Measurements from ENCODE around the gene SRMS.

Gene SRMS

DNA sequence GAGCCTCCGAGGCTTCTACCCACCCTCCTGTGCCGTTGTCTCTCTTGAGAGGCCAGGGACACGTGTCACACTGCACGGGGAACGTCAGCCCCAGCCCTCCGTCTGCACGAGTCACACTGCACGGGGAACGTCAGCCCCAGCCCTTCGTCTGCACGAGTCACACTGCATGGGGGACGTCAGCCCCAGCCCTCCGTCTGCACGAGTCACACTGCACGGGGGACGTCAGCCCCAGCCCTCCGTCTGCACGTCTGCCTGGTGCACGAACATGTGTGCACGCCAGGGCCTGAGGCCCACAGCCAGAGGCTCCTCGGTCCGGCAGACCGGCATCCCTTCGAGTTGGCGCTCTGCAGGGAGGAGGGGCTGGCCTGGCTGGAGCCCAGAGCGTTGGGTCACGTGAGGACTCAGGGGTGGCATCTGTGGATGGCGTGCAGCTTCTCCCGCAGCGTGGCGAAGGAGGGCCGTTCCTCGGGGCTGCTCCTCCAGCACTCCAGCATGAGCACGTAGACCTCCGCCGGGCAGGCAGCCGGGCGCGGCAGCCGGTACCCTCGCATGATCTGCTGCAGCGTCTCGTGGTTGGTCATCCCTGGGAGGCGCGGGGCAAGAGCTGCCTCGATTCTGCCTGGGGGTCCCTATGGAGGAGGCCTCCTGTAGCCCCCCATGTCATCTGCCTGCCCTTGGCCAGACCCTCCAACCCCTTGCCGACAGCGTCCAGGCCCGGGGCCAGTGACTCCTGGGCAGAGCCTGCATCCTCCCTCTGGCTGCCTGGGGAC is 6.9 kb downstream of the SRMS start:
- FAIRE-seq (no peak), DNase-seq (ENCODE audit: extremely low spot score, insufficient read length, low read depth) (no peak)

DNA sequence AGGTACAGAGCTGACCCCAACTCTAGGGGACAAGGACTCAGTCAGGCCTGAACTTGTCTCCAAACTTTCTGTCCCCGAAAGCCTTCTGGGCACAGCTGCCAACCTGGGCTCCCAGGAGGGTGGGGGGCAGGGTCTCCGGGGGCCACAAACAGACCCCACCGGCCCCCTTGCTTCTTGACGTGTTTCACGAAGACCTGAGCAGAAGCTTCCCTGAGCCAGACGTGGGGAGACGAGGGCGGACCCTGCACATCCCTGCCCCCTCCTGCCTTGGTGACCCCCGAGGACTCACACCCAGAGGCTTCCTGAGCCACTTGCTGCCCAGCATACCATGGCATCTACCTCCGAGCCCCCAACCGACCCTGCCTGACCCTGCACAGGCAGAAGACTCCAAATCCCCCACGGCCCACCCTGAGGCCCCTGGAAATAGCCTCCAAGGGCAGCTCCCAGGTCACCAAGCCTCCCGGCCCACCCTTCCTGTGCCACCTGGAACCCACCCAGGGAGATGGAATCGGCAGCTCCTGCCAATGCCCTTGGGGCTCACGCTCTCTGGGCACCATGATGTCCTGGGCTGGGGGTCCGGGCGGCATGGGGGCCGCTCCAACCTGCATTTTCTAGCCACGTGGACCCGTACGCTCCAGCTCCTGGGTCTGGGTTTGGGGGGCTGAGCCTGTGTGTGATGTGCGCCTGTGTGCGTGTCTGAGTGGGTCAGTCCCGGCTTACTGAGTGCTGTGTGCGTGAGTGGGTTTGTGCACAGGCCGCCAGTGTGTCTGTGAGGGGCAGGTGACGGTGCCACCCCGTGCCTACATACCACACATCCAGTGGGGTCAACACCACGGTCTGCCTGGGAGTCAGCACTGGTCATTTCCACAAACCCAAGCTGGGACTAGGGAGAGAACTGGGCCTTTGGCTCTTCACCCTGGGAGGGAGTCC is 7.8 kb downstream of the SRMS start:
- FAIRE-seq (no peak), DNase-seq (ENCODE audit: extremely low spot score, insufficient read length, low read depth) (no peak)

DNA sequence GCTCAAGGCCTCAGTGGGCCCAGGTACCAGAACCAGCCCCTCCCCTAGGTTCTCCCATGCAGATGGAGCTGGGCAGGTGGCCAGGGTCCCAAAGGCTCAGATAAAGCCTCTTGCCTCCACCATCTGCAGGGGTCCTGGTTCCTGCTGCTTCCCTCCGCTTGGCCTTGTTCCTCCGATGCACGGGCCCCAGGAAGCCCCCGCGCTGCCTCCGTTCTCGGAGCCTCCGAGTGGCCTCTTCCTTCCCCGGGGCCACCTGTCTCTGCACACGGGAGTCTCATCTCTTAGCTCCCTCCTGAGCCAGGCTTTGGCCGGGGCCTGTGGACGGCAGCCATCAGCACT is 8.5 kb downstream of the SRMS start:
- no peak for FAIRE-seq
- no peak for DNase-seq (ENCODE audit: extremely low spot score, insufficient read length, low read depth)

DNA sequence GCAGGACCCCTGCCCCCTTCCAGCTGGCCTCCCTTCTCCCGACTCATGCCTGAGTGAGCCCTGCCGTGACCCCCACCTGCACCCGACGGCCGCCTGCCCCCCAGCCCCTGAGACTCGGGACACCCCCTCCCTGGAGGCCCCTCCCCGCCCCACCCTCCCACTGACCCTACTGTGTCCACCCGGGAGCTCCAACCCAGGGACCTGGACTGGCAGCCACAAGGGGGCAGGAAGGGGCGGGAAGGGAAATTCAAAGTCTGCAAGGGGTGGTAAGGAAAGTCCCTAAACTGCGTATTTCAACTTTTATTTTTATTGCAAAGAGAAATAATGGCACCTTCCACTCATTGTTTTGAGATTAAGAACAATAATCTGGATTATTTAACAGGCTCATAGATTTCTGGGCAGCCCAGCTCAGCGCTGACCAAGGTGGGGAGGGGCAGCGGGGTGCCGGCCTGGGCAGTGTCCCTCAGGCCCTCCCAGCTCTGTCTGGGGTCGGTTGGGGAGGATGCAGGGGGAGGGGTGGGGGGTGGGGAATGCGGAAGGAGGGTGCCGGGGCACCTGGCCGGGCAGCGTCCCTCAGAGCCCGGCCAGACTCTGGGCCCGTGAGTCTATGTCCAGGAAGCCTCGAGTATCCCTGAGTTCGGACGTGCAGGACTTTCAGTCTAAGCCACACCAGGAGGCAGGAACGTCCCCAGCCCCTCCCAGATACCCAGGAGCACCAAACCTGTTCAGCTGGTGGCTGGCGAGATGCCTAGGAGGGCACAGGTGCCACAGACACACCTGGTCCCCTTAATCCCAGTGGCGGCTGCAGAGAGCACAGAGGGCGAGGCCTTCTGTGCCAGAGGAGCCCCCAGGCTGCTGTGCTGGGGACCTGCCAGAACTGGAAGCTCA is 9.1 kb downstream of the SRMS start:
- DNase-seq (ENCODE audit: extremely low spot score, insufficient read length, low read depth), result no peak
- peak; percentile 33 for FAIRE-seq

DNA sequence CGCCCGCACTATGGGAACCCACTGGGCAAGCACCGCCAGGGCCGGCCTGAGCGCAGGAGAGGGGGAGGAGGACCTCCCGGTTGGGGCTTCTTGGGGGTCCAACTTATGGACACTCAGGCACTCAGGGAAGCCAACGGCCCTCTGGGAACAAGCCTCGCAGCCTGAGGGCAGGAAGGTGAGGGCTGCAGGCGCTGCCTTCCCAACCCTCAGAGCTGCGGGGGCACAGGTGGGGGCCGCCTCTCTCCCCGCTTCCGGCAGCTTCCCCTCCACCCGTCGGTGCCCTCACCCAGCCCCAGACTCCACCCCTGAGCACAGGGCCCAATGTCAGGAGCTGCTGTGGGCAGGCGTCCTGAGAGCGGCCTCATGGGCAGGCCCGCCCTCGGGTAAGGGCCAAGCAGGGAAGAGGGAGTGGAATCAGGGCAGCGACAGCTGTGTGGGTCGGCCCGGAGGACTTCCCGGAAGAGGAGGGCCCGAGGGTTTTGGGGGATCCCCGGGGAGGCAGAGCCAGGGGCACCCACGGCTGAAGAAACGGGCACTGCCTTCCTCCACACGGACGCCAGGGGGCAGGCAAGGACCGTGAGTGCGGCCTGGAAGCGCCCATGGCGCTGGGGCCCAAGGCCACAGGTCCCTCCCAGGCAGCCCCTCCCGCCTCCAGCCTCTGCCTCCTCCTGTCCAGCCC is 9.9 kb downstream of the SRMS start:
- peak; percentile 99 for DNase-seq (ENCODE audit: extremely low spot score, insufficient read length, low read depth)
- peak; percentile 99 for FAIRE-seq

DNA sequence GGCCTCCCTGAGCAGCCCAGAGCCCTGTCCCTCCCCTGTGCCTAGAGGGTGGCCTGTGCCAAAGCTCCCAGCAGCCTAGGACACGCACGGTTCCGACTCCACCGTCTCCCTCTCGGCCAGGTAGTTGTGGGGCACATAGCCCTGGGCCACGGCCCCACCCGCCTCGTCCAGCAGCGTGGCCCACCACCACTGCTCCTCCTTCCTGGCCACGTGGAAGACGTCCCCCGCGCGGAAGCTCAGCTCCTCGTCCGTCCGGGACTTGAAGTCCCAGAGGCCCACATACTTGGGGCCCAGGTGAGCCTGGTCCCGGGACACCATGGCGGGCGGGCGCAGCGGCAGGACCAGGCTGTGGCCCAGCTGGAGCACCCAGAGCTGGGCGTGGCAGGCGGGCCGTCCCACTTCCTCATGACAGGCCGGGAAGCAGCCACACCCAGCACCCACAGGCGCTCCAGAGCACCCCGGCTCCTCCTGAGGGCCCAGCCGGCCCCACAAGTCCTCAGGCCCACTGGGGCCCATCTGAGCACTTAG is 10.5 kb downstream of the SRMS start, which contains the start of gene PTK6:
PTK6 (minus strand) TSS at position 380 of the 528 bp plus-strand sequence; CDS start at position 318, 62 bp downstream.
- DNase-seq (ENCODE audit: extremely low spot score, insufficient read length, low read depth) (no peak), FAIRE-seq (no peak)

DNA sequence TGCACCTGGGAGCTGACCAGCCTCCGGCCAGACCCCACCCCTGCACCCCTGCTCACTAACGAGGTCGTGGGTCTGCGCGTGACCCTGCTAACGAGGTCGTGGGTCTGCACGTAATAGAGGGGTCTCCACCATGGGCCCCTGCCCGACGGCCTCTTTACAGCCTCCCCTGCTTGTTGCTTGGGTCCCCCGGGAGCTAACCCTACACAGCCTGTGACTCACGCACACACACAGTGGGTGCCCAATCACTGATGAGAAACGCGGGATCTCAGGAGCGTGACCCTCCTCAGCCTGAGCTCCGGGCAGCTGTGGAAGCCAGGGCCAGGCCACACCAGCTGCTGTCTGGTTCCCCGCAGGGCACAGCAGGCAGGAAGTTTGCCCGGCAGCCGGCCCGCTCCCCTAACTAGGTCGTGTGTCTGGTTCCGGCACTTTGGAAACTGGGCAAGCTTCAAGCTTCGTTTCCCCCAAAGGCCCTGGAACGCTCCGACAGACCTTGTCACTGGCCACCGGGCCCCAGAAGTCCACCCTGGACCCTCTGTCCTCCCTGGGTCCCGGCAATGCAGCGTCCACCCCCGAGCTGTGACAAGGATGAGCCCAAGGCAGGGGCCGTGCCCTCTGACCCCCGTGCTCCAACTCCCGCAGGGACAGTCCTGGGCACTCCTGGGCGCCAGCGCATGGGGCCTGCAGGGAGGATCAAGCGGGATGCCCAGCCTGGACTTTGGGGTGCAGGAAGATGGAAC is 11.1 kb downstream of the SRMS start:
- DNase-seq (ENCODE audit: extremely low spot score, insufficient read length, low read depth), result no peak
- FAIRE-seq, result no peak

DNA sequence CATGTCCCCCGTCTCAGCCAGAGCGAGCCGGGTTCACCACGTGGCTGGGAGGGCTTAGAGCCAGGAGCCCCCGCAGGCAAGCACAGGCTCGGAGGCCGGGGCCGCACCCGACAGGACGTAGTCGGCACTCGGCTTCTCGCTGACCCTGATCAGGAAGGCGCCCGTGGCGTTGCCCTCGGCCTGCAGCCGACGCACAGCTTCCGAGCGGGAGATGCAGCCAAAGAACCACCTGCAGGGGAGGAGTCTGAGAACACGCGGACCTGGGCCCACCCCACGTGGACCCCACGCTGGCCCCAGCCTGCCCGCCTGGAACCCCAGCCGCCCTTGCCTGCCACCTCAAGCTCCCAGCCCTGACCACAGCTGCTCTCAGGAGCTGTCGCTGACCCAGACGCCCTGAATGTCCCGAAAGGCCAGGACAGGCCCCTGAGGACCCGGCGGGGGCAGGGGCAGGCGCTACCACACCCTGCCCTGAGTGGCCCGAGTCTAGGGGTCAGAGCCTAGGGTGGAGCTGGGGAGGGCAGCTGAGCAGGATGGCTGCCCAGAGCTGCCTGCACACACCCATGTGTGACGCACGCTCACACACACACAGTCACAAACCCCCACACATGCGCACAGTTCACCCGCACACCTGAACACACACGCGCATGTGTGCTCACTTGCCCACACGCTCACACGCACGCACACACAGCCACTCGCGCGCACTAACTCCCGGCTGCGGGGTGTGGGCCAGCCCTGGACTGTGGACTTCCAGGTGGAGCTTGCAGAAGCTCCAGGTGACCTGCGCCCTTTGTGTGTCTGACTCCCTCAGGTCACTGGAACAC is 12.5 kb downstream of the SRMS start:
- DNase-seq (ENCODE audit: extremely low spot score, insufficient read length, low read depth) (no peak), FAIRE-seq (no peak)

DNA sequence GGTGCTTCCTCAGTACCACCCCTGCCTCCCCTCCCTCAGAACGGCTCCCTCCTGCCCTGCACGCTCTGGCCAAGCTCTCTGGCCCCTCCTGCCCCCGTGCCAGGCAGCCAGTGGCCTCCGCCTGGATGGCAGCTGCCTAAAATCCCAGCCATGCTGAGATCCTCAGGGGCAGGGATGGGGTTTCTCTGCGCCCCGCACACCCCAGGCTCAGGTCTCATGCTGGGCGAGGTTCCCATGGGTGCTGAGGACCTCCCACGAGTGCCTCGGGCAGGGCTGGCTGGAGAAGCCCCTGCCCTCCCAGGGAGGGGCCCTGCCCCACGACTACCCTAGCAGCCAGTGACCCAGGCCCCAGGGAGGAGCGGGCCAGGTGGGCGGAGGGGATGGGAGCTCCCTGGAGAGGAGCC is 13.1 kb downstream of the SRMS start:
- FAIRE-seq (no peak), DNase-seq (ENCODE audit: extremely low spot score, insufficient read length, low read depth) (no peak)

DNA sequence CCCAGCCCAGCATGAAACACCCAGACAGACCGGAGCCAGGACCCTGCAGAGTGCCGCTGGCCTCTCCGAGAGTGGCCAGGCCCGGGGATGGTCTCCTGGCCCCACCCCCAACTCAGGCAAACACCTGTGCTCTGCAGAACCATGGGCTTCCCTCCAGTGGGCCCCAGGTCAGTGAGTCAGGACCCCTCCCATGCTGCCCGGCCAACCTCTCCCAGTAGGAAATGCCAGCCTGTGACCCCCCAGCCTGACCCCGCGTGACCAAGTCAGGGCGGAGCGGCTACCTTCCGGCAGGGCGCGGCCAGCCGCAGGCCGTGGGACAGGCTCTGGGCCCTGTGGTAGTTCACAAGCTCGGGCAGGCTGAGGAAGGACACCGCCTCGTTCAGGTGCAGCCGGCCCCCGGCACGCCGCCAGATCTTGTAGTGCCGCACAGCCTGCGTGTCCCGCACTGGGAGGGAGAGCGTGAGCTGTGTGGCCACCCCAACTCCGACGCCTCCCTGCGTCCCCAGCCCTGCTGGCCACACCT is 13.6 kb downstream of the SRMS start:
- DNase-seq (ENCODE audit: extremely low spot score, insufficient read length, low read depth), result no peak
- no peak for FAIRE-seq

DNA sequence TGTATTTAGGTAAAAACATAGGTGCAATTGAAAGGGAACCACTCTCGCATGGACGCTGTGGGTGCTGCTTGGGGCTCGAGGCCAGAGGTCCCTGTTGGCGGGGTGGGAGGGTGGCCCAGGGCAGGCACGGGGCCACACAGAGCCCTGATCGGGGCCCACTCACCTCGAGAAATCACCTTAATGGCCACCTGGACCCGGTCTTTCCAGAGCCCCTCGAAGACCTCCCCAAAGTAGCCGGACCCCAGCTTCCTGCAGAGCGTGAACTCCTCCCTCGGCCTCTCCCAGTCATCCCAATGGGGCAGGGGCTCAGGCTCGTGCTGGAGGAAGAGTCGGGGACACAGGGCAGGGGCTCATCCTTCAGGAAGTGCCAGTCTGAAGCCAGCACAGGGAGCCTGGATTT is 14.2 kb downstream of the SRMS start:
- FAIRE-seq (no peak), DNase-seq (ENCODE audit: extremely low spot score, insufficient read length, low read depth) (no peak)

DNA sequence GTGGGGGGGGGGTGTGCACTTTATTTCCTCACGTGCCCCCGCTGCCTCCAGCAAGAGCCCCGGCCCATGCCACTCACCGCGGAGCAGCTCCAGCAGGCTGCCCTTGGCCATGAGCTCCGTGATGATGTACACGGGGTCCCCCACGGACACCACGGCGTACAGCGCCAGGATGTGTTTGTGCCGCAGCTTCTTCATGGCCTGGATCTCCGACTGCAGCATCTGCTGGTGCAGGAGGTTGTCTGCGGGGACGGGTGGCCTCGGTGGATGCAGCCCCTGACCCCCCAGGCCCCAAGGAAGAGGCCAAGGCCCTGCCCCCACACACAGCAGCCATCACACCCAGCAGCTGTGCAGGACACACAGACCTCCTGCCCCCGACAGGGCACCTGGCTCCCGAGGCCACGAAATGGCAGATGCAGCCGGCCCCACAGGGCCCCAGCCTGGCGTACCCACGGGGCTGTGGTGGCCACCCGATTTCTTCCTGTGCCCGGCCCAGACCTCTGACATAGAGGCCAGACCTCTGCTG is 15.0 kb downstream of the SRMS start:
- DNase-seq (ENCODE audit: extremely low spot score, insufficient read length, low read depth), result no peak

DNA sequence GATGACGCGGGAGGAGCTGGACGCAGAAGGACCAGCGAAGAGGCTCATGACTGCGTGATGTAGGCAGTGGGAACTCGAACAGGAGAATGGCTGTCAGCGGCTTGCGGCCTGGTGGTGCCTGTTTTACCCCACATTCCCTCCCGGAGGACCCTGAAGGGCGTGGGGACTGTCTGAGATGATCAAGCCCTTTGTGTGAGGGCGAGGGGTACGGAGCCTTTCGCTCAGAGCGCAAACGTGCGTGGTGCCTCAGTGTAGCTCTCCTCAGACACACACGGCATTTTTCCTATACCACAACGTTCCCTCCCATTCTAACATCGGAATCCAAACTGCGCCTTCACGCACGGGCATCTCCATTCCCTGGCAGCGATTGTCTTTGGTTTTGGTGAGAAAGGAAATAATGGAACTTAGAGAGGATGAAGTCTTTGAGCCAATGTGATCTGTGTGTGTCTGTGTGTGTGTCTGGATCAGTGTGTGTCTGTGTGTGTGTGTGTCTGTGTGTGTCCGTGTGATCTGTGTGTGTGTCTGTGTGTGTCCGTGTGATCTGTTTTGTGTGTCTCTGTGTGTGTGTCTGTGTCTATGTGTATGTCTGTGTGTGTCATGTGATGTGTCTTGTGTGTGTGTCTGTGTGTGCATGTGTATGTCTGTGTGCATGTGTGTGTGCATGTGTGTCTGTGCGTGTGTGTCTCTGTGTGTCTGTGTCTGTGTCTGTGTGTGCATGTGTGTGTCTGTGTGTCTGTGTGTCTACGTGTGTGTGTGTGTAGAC is 15.7 kb downstream of the SRMS start:
- FAIRE-seq (no peak), DNase-seq (ENCODE audit: extremely low spot score, insufficient read length, low read depth) (no peak)

More for the DNA sequence above, 15.0 kb downstream of the SRMS start:
- no peak for FAIRE-seq

DNA sequence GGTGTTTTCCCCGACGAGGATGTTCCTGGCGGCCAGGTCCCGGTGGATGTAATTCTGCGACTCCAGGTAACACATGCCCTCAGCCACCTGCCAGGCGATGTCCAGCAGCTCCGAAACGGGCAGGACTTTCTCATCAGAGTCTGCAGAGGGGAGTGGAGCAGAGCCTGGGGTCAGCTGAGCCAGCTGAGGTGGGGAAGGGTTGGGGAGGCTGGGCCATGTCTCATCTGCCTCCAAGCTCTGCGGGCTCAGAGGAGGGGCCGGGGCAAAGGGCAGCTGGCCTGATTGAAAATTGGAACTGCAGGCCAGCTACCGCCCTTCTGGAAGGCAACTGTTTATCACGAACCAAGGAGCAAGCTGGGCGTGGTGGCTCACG is 16.8 kb downstream of the SRMS start:
- FAIRE-seq, result no peak
- no peak for DNase-seq (ENCODE audit: extremely low spot score, insufficient read length, low read depth)

DNA sequence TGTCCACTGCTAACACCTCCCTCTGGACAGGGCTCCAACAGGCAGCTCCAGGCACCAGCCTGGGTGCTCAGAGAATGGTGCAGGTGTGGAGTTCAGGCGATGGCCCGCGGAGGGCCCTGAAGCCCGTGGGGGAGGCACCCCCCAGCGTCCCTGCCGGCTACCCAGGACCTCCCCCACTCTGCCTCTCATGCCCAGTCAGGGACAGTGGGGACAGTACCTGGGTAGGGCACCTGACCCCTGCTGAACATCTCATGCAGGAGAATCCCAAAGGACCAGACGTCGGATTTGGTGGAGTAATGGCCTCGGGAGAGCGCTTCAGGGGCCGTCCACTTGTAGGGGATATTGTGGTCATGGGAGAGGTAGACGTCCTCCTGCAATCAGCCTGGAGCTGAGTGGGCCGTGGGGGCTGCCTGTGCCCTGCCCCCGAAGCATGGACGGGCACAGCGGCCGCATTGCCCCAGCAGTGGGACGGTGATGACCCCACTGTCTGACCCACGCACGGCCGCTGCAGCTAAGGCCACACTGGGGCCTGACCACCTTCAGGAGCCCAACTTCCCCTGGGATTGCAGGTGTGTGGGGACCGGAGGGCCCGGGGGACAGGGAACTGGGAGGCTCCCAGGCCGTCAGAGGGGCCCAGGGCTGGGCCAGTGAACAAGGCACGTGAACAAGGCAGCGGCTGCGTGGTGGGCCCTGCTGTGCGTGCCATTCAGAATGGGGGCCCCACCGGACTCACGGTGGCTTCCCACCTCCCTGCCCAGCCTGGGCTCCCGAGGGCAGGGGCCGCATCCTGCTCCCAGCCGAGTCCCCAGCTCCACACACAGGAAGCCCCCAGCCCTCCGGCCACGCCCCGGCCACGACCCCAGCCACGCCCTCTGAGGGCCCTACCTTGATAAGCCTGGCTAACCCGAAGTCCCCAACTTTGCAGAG is 17.4 kb downstream of the SRMS start:
- no peak for FAIRE-seq
- DNase-seq (ENCODE audit: extremely low spot score, insufficient read length, low read depth), result no peak

Data from GM18507 (cell line).